IPS DF 4.7 (cell line): Measurements from ENCODE around the gene POLR1A.

ENCODE experiments used
- DNase-seq: peaks from one replicate; pipeline ENCODE4 v3.0.0-alpha.2; 2013; ENCODE audit warnings: low spot score; ENCODE audit errors: extremely low read depth

Gene POLR1A

GRCh38 chr2:86097114-86097896, 8.4 kb downstream of the POLR1A start:
- DNase-seq, result no peak

GRCh38 chr2:86094229-86094628, 11.5 kb downstream of the POLR1A start:
- DNase-seq, result no peak

- DNase-seq, result no peak
Measured at GRCh38 chr2:86087936-86088850, 17.5 kb downstream of the POLR1A start.

- DNase-seq, result no peak
Measured at GRCh38 chr2:86082756-86083155, 22.9 kb downstream of the POLR1A start.

- no peak for DNase-seq
Measured at GRCh38 chr2:86081724-86082123, 24.0 kb downstream of the POLR1A start.

GRCh38 chr2:86079981-86080911, 25.4 kb downstream of the POLR1A start:
- DNase-seq, result no peak

GRCh38 chr2:86078774-86079545, 26.7 kb downstream of the POLR1A start:
- no peak for DNase-seq

- DNase-seq, result no peak
Measured at GRCh38 chr2:86075886-86076285, 29.8 kb downstream of the POLR1A start.

- no peak for DNase-seq
Measured at GRCh38 chr2:86074811-86075210, 30.9 kb downstream of the POLR1A start.

- no peak for DNase-seq
Measured at GRCh38 chr2:86074256-86074655, 31.4 kb downstream of the POLR1A start.

GRCh38 chr2:86073225-86073624, 32.5 kb downstream of the POLR1A start:
- no peak for DNase-seq

GRCh38 chr2:86072271-86072858, 33.3 kb downstream of the POLR1A start:
- DNase-seq, result no peak

GRCh38 chr2:86070868-86071267, 34.8 kb downstream of the POLR1A start:
- no peak for DNase-seq

- no peak for DNase-seq
Measured at GRCh38 chr2:86069783-86070339, 35.8 kb downstream of the POLR1A start.

GRCh38 chr2:86069091-86069685, 36.5 kb downstream of the POLR1A start:
- no peak for DNase-seq

GRCh38 chr2:86068648-86069047, 37.0 kb downstream of the POLR1A start:
- no peak for DNase-seq

- DNase-seq, result no peak
Measured at GRCh38 chr2:86068136-86068588, 37.5 kb downstream of the POLR1A start.

- DNase-seq, result no peak
Measured at GRCh38 chr2:86066915-86067314, 38.8 kb downstream of the POLR1A start.

- no peak for DNase-seq
Measured at GRCh38 chr2:86066007-86066578, 39.6 kb downstream of the POLR1A start.
